ENCODE results near the gene TMOD4.
A peak's percentile ranks its signal among the peaks of the same experiment; 100 is the strongest.
"Not testable (repeated sequence)": the region's sequence is repeated elsewhere in the genome, so short reads cannot be mapped to it uniquely, and the experiment has no call there.

Gene TMOD4

GRCh38 chr1:151175863-151176262, at the start of gene TMOD4:
TMOD4 (minus strand) TSS chr1:151175981; CDS start chr1:151174875, 1,106 bp downstream.
- DNase-seq (ENCODE audit: low read depth): no peak

GRCh38 chr1:151222130-151222529, 46.3 kb upstream of the TMOD4 start:
- no peak for DNase-seq (ENCODE audit: low read depth)

- DNase-seq (ENCODE audit: low read depth): no peak
These were observed 45.8 kb upstream of the TMOD4 start for GRCh38 chr1:151221616-151222015.

GRCh38 chr1:151213560-151213959, 37.8 kb upstream of the TMOD4 start:
- DNase-seq (ENCODE audit: low read depth): no peak

- no peak for DNase-seq (ENCODE audit: low read depth)
These were observed 36.4 kb upstream of the TMOD4 start for GRCh38 chr1:151211972-151212705.

GRCh38 chr1:151210830-151211229, 35.0 kb upstream of the TMOD4 start:
- DNase-seq (ENCODE audit: low read depth): no peak

GRCh38 chr1:151205381-151205965, 29.7 kb upstream of the TMOD4 start:
- not testable (repeated sequence) for DNase-seq (ENCODE audit: low read depth)

GRCh38 chr1:151199873-151200581, 24.2 kb upstream of the TMOD4 start:
- DNase-seq (ENCODE audit: low read depth): no peak

- DNase-seq (ENCODE audit: low read depth): peak; percentile 100
These were observed 22.7 kb upstream of the TMOD4 start, which contains the start of gene PIP5K1A for GRCh38 chr1:151198254-151199127. PIP5K1A (plus strand) TSS chr1:151198552; CDS start chr1:151198997, 445 bp downstream.

- DNase-seq (ENCODE audit: low read depth): no peak
These were observed 22.1 kb upstream of the TMOD4 start for GRCh38 chr1:151197863-151198253.

- no peak for DNase-seq (ENCODE audit: low read depth)
These were observed 20.6 kb upstream of the TMOD4 start for GRCh38 chr1:151196292-151196800.

GRCh38 chr1:151194894-151195594, 19.3 kb upstream of the TMOD4 start:
- not testable (repeated sequence) for DNase-seq (ENCODE audit: low read depth)

GRCh38 chr1:151193856-151194255, 18.1 kb upstream of the TMOD4 start:
- DNase-seq (ENCODE audit: low read depth): no peak

- DNase-seq (ENCODE audit: low read depth): no peak
These were observed 17.5 kb upstream of the TMOD4 start for GRCh38 chr1:151193304-151193703.

- no peak for DNase-seq (ENCODE audit: low read depth)
These were observed 16.3 kb upstream of the TMOD4 start for GRCh38 chr1:151192047-151192446.

- peak; percentile 74 for DNase-seq (ENCODE audit: low read depth)
These were observed 14.1 kb upstream of the TMOD4 start, which contains the start of gene VPS72 for GRCh38 chr1:151189637-151190445. VPS72 (minus strand) TSS chr1:151190197; CDS start chr1:151190121, 76 bp downstream.

GRCh38 chr1:151188667-151189066, 12.9 kb upstream of the TMOD4 start:
- not testable (repeated sequence) for DNase-seq (ENCODE audit: low read depth)

GRCh38 chr1:151187205-151187604, 11.4 kb upstream of the TMOD4 start:
- no peak for DNase-seq (ENCODE audit: low read depth)

- no peak for DNase-seq (ENCODE audit: low read depth)
These were observed 8.4 kb upstream of the TMOD4 start for GRCh38 chr1:151184211-151184610.

GRCh38 chr1:151176514-151177045, 799 bp upstream of the TMOD4 start:
- DNase-seq (ENCODE audit: low read depth): no peak
